Endothelial cell of umbilical vein (primary cell): ENCODE data around the gene MSMB. TPM values are rescaled to one million over a fixed set of nuclear protein-coding genes. Genes with fewer than 3 reads are reported as not detected.

Experiments used
- BruUV-seq: library from RNA; stranded (reverse); fragments of 400-500 nt; replicated peaks from 2 replicates; lab custom pipeline; 2021; lab: Mats Ljungman, UMichigan
- CTCF ChIA-PET: fragments of 300-600, 350-600 bp; sonication (Branson Sonifier 250); formaldehyde crosslinking; loops from one replicate; lab custom pipeline; 2021; ENCODE audit warnings: antibody characterized with exemption, inconsistent platforms; lab: Charles Lee
- POLR2A ChIA-PET: fragments of 300-600, 350-600 bp; sonication (Branson Sonifier 250); formaldehyde crosslinking; loops from one replicate; lab custom pipeline; 2021; ENCODE audit warnings: antibody characterized with exemption, inconsistent platforms; lab: Charles Lee
- DNase-seq: peaks from one replicate; pipeline ENCODE4 v3.0.0-alpha.2; 2011; ENCODE audit warnings: low read depth, low spot score
- FAIRE-seq: peaks from 2 replicates; lab custom pipeline; 2011; peaks lifted over from hg19 to GRCh38; lab: Jason Lieb, UNC
- H2AFZ ChIP-seq: 2 replicates; pipeline ENCODE4 v1.6.0; 2012; ENCODE audit warnings: low read depth, low read length, control low read depth, inconsistent platforms
- H3K27ac ChIP-seq: 2 replicates; pipeline ENCODE4 v1.5.1; 2011; ENCODE audit warnings: low read depth, mild to moderate bottlenecking, control low read depth, low read length, moderate library complexity; ENCODE audit not compliant: insufficient read depth
- H3K27me3 ChIP-seq, 2 experiments: 2 replicates each; pipeline versions ENCODE4 v1.6.0 to v1.6.1; 2011; ENCODE audit warnings: low read length in 2 of 2, mixed read lengths in 1 of 2; ENCODE audit not compliant: control insufficient read depth in 2 of 2, insufficient read depth in 2 of 2
- H3K36me3 ChIP-seq, 2 experiments: 2 replicates in 1 of 2; 3 replicates in 1 of 2; pipeline ENCODE4 v1.5.1; 2011; ENCODE audit warnings: low read length in 2 of 2, mild to moderate bottlenecking in 1 of 2, moderate library complexity in 1 of 2; ENCODE audit not compliant: control insufficient read depth in 2 of 2, insufficient read depth in 2 of 2; ENCODE audit errors: extremely low read depth in 1 of 2
- H3K4me1 ChIP-seq: 3 replicates; pipeline ENCODE4 v1.5.1; 2011; ENCODE audit warnings: mild to moderate bottlenecking, low read length; ENCODE audit not compliant: control insufficient read depth, insufficient read depth; ENCODE audit errors: extremely low read depth
- H3K4me2 ChIP-seq: 2 replicates; pipeline ENCODE4 v1.6.1; 2011; ENCODE audit warnings: low read length, control low read depth, mixed read lengths; ENCODE audit not compliant: insufficient read depth
- H3K4me3 ChIP-seq, 3 experiments: fragments of 200-600 bp in 1 of 3; sonication (generic), shearing (Covaris generic) in 1 of 3; replicated peaks in 1 of 3; 2 replicates each; pipeline ENCODE4 v1.5.1; 2011 to 2016; ENCODE audit warnings: control low read depth in 3 of 3, low read length in 3 of 3, mild to moderate bottlenecking in 2 of 3, inconsistent platforms in 1 of 3, low read depth in 1 of 3, moderate library complexity in 1 of 3; ENCODE audit not compliant: insufficient read depth in 1 of 3
- H3K79me2 ChIP-seq: 2 replicates; pipeline ENCODE4 v1.6.0; 2012; ENCODE audit warnings: low read length, inconsistent platforms; ENCODE audit not compliant: control insufficient read depth, insufficient read depth
- H3K9ac ChIP-seq: replicated peaks from 2 replicates; pipeline ENCODE3; 2011; ENCODE audit warnings: low read length, control low read depth; ENCODE audit not compliant: insufficient read depth; ENCODE audit errors: extremely low read depth
- H3K9me1 ChIP-seq: replicated peaks from 3 replicates; pipeline ENCODE4 v1.6.0; 2011; ENCODE audit warnings: mild to moderate bottlenecking, low read length; ENCODE audit not compliant: control insufficient read depth, insufficient read depth; ENCODE audit errors: extremely low read depth
- H3K9me3 ChIP-seq: replicated peaks from 2 replicates; pipeline ENCODE4 v1.5.1; 2012; ENCODE audit warnings: low read length, inconsistent platforms; ENCODE audit not compliant: control insufficient read depth, insufficient read depth
- H4K20me1 ChIP-seq: replicated peaks from 2 replicates; pipeline ENCODE3; 2011; ENCODE audit warnings: mild to moderate bottlenecking, low read length; ENCODE audit not compliant: control insufficient read depth, insufficient read depth; ENCODE audit errors: extremely low read depth
- FOS ChIP-seq: IDR thresholded peaks from 2 replicates; pipeline ENCODE4 v1.6.1; 2011; ENCODE audit warnings: mild to moderate bottlenecking, low read length, moderate library complexity, borderline replicate concordance; ENCODE audit not compliant: insufficient read depth
- GATA2 ChIP-seq: IDR thresholded peaks from 2 replicates; pipeline ENCODE4 v1.7.0; 2011; ENCODE audit warnings: low read depth, mild to moderate bottlenecking, moderate library complexity, mixed read lengths, low read length; ENCODE audit not compliant: insufficient read length, insufficient read depth
- JUN ChIP-seq: IDR thresholded peaks from 2 replicates; pipeline ENCODE4 v1.6.1; 2011; ENCODE audit warnings: borderline replicate concordance, low read depth; ENCODE audit not compliant: insufficient read length, insufficient read depth
- MAX ChIP-seq: IDR thresholded peaks from 2 replicates; pipeline ENCODE4 v1.6.1; 2011; ENCODE audit not compliant: insufficient read depth, insufficient read length
- MYC ChIP-seq: IDR thresholded peaks from one replicate; pipeline ENCODE4 v1.6.1; 2011; ENCODE audit warnings: mild to moderate bottlenecking, low read depth, low read length
- POLR2A ChIP-seq: IDR thresholded peaks from 2 replicates; pipeline ENCODE4 v1.6.1; 2012; ENCODE audit warnings: low read depth, mild to moderate bottlenecking, control low read depth, low read length
- dilution Hi-C: fragments of 300-500 bp; cut with MboI; formaldehyde crosslinking; loops from one replicate; pipeline ENCODE4 v1.15.0; 2019; ENCODE audit warnings: low sequenced_read_pairs; ENCODE audit not compliant: extremely low pct_ligation_motif_present
- intact Hi-C: fragments of 100-400 bp; cut with micrococcal nuclease; formaldehyde crosslinking; loops from one replicate; pipeline ENCODE4 v1.10.0; 2022
- polyA plus RNA-seq, 4 experiments: library from polyadenylated mRNA; depleted of rRNA in 3 of 4; stranded (reverse) in 3 of 4; unstranded in 1 of 4; fragments of >200 nt; gene quantifications; 2 replicates each; pipeline versions ENCODE4 v1.2.1 to v1.2.3, GENCODE V29; 2011 to 2012; ENCODE audit warnings: missing spikeins in 1 of 4
- total RNA-seq: library from RNA; stranded (reverse); gene quantifications from 2 replicates; pipeline ENCODE4 v1.2.3, GENCODE V29; 2021
- TF ChIP-seq, protein P1 (sequence below), 2 donors: IDR thresholded peaks; 1 replicate in 1 of 2; 2 replicates in 1 of 2; pipeline ENCODE4 v1.5.1; 2011; ENCODE audit warnings: low read length in 2 of 2, mild to moderate bottlenecking in 2 of 2, moderate library complexity in 2 of 2, control low read depth in 1 of 2, inconsistent platforms in 1 of 2, low read depth in 1 of 2; ENCODE audit not compliant: insufficient read depth in 1 of 2; ENCODE audit errors: extremely low read depth in 1 of 2

MSMB gene
- total and polyA plus RNA-seq, 2 donors (not counting 3 experiments of a cell fraction or from before 2014, with no cell fraction given): not detected

- ChIA-PET CTCF (no interaction called here), POLR2A (no interaction called here)
- Histone ChIP-seq H3K27me3 (no peaks in the 10 kb centered on the region), H4K20me1 (peaks cover 2% of the 10 kb centered on the region), H3K9me3 (no peaks in the 10 kb centered on the region), H3K9me1 (no peaks in the 10 kb centered on the region), H3K79me2 (peaks cover 95% of the 10 kb centered on the region), H3K4me1 (peaks cover 46% of the 10 kb centered on the region), H2AFZ (no peak overlapping the region), H3K36me3 (peaks cover 2 to 3% of the 10 kb centered on the region in 2 experiments), H3K27ac (no peak overlapping the region), H3K4me2 (no peak overlapping the region), H3K4me3 (no peak overlapping the region), H3K9ac (no peak overlapping the region)
- FAIRE-seq (no peak), DNase-seq (no peak)
- dilution Hi-C loops: no loop called here
- TF ChIP-seq MAX (no peak), JUN (no peak), FOS (no peak), POLR2A (no peak), MYC (no peak), GATA2 (no peak)
- TF ChIP-seq, protein P1, sequence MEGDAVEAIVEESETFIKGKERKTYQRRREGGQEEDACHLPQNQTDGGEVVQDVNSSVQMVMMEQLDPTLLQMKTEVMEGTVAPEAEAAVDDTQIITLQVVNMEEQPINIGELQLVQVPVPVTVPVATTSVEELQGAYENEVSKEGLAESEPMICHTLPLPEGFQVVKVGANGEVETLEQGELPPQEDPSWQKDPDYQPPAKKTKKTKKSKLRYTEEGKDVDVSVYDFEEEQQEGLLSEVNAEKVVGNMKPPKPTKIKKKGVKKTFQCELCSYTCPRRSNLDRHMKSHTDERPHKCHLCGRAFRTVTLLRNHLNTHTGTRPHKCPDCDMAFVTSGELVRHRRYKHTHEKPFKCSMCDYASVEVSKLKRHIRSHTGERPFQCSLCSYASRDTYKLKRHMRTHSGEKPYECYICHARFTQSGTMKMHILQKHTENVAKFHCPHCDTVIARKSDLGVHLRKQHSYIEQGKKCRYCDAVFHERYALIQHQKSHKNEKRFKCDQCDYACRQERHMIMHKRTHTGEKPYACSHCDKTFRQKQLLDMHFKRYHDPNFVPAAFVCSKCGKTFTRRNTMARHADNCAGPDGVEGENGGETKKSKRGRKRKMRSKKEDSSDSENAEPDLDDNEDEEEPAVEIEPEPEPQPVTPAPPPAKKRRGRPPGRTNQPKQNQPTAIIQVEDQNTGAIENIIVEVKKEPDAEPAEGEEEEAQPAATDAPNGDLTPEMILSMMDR (IDR thresholded peaks at IDR 0.05; ENCODE audit: extremely low read depth in 1 of 2, insufficient read depth in 1 of 2, low read depth in 1 of 2, low read length in 2 of 2): no peak
- intact Hi-C loops: loop anchor here (5.0 to 10.0 kb wide), 2 partner anchors 53 to 1020 kb away; partner anchors contain the start of genes TIMM23 and ZNF22
- BruUV-seq: no TSS peak
Observed at GRCh38 chr10:46024948-46025347, 21.1 kb downstream of the MSMB start.
